ENCODE measurements around the gene BHLHE40.

BHLHE40 gene

DNA sequence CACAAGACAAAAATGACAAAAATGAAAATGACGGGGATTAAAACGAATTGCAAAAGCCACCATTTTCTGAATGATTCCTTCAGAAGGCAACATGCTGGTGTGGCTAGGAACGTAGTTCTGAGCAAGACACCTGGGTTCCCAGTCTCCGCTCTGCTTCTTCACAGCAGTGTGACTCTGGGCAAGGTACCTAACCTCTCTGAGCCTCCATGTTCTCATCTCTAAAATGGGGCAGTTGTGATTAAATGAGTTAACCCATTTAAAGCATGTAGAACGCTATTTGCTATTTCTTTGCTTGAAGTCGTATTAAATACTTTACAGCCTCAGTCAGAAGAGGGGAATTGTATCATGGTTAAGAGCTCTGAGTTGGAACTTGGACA lies 23.6 kb downstream of the BHLHE40 start:
- DNase-seq, result no peak

DNA sequence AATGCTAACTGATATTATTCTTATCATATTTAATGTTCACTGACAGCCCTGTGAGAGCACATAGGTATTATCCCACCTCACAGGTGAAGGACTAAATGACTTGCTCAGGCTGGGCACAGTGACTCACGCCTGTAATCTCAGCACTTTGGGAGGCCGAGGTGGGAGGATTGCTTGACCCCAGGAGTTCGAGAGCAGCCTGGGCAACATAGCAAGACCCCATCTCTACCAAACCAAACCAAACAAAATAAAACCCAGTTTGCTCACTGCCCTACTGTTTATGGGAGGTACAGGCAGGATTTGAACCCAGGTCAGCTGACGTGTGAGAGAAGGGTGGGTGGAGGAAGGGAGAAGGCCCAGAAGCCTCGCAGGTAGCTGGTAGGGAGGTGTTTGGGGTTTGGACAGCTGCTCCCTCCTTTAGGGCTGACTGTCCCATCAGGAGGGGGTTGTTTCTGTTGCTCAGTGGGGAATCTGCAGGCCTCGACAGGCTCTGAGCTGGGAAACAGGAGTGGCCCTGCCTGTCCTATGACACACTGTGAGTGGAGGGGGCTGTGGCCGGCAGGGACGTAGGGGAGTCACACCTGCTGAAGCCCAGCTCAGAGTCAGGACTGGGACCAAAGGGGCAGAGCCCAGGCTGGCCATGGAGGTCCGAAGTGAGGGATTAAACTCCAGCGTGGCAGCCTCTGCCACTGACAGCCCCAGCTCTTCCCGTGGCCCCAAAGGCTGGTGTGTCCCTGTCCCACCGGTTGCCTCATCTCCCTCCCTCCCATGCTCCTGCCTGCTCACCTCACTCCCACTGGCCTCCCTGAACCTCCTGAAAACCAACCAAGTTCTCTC lies 25.3 kb downstream of the BHLHE40 start:
- no peak for DNase-seq

DNA sequence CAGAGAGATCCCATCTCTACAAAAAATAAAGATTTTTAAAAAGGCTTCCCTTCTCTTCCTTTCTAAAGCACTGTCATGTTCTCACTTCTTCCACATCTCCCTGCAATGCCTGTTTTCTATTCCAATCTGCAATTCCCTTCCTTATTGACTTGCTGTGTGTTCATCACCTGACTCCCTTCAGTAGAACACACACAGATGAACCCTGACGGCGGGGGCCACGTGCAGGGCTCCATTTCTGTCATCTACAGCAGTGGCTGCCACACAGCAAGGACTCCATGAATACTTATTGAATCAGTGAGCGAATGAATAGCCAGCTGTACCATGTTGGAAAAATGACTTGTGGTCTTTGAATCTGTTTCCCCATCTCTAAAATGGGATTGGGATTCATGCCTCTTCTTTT lies 26.1 kb downstream of the BHLHE40 start:
- DNase-seq, result no peak

DNA sequence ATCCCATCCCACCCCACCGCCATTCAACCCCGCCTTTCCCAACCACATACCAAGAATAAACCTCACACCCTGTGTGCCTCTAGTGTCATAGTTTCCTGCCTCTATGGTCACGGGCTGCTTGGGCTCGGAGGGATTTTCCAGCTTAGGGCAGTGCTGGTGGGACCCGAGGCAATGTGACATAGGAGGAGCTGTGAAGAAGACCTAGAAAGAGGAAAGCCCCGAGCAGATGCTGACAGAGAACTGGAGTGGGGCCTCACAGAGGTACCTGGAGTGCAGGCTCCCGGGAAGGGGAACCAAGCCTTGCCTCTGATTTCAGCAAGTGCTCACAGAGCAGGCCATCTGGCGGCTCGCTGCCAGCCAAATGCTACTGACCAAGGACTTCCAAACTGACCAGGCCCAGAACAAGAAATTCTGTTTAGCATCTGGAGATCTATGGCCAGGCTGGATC lies 27.5 kb downstream of the BHLHE40 start:
- no peak for DNase-seq

DNA sequence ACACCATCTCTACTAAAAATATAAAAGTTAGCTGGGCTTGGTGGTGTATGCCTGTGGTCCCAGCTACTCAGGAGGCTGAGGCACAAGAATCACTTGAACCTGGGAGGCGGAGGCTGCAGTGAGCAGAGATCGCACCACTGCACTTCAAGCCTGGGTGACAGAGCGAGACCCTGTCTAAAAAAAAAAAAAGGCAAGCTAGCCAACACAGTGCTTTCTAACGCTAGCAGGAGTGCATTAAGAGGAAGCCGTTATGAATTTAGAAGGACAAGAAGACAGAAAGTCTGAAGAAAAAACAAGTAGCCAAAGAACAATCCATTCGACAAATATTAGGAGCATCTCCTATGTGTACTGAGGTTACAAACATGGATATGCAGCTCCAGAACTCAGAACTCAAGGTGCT lies 28.6 kb downstream of the BHLHE40 start:
- no peak for DNase-seq

DNA sequence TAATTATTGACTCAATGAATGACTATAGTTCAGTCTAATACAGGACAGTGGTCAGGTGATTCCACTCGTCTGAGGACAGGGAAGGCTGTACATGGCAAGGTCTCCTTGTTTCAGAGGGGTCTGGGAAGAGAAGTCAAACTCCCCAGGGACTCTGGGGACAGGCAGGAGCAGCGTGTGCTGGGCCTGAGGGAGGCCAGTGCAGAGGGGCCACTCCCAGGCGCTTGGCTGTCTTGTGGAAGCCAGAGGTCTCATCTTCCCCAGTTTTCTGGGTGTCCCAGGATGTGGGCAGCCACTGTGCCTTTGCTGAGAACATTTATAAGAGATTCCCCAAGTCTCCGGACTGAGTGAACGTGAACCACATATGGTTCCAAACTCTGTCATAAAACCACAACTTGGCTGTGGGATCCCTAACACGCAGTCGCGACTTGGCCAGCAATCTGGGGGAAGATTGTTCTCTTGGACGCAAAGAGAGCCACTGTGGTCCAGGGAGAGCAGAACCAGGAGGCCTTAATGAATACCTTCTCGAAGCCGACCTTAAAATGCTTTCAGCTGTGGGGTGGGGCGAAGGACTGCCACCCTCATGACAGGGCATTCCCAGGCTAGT lies 30.4 kb downstream of the BHLHE40 start:
- no peak for DNase-seq

DNA sequence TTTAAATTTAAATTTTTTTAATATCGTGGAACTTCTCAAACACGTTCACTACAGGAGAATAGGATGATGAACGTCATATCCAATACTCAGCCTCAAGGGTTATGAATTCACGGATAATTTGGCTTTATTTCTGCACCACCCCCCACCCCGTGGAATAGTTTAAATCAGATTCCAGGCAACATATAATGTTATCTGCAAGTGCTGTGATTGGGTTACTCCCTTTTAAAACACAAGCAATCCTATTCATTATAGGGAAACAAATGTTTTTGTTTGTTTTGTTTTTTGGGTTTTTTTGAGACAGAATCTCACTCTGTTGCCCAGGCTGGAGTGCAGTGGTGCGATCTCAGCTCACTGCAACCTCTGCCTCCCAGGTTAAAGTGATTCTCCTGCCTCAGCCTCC lies 30.9 kb downstream of the BHLHE40 start:
- no peak for DNase-seq

DNA sequence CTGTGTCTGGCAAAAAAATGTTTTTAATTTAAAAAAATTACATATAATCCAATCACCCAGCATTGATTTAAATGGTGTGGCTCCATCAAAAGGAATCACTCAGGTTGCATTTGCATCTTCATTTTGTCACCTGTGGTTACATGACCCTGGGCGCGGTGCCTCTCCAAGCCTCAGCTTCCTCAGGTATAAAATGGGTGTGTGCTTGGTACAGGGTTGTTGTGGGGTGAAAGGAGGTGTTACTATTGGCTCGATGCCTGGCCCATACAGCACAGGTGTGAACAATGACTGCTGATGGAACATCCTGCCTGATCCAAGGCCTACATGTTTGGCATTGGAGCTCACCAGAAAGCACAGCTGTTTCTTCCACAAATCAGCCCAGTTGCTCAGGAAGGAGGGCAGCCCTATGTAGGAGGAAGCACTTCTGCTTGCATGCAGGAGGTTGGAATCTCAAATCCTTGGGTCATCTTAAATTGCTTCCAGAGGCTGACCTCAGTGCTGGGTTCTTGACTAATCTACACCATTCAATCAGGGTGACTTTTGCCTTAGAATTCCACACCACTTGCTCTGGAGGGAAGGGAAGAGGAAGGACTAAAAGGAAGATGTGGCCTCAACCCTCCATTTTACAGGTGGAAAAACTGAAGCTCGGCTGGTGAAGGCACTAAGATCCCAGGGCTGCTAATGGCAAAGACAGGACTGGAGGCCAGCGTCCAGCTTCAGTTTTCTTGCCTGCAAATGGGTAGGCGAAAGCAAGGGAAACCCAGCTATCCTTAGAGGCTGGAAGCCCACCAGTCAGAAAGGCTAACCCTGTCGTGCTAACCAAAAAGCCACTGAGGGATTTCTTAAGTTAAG lies 31.7 kb downstream of the BHLHE40 start:
- no peak for DNase-seq

DNA sequence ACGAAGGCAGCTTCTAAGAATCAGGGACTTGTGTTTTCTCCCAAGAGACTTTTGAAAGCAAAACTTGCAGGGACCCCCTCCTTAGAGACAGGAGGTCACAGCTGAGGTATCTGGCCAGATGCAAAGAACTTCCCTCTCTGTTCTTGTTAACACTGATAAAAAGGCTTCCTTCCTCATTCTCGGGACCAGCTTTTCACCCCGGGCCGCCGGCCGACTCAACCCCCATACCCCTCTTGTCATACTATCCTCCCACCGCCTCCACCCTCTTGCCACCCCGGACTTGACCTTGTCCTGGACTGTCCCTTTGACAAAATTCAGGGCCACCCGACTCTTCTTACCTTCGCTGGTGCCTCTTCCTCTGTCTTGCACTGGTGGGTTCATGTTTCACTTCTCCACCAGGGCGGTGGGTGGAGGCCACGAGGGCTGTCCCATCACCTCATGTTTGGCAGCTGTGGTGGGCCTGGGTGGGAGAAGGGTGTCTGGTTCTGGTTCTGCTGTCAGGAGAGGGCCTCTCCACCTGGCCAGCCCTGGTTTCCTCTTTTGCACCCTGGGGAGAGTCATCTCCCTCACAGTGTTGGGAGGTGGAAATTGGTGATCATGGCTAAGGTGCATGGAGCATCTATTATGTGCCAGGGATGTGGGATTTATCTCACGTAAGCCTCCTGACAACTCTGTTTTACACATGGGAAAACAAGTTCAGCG lies 32.5 kb downstream of the BHLHE40 start:
- no peak for DNase-seq

DNA sequence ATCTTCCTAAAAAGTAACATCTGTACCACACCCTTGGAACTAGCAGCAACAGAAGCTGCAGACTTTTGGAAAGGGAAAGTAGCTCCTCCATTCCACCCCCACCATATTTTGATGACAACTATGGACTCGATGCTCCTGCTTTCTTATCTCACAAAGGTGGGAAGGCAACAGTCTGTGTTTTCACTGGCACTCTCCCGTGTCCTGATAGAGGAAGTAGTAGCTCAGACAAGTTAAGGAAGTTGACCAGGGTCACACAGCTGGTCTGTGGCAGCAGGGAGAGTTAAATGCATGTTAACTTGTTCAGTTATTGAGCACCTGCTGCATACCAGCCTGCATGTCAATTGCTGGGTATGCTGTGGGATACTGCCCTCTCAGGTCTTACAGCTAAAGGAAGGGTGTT lies 33.1 kb downstream of the BHLHE40 start:
- no peak for DNase-seq

DNA sequence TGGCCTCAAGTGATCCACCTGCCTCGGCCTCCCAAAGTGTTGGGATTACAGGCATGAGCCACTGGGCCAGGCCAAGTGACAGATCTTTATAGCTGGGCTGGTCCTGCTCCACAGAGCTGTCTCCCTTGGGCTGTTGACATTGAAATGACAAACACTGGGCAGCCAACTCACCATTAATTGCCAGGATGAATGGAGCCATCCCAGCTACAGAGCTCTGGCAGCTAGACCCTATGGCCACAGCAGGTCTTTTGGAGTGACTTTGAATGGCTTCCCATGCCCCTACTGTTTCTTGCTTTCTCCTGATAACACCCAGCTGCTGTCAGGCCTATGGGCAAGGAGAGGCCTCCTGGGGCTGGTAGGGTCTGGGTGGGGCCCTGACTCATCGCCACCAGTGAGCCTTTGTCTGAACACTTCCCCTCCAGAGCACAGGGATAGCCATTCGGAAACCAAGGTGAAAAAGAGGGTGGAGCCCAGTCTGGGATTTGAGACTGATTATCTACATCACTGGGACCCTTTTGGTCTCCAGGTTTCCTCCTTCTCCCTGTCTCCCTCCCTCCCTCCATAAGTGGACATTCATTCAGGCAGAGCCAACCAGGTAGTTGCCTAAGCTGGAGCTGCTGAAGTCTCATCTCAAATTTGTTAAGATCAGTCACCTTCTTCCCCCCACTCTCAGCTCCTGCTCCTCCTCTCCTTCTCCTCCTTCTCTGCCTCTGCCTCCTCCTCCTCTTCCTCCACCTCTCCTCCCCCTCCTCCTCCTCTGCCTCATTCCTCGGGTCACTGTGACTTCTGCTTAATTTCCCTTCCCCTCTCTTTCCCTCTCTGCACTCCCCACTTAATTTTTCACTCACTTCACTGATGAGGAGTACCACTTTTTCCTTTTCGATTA lies 34.0 kb downstream of the BHLHE40 start:
- DNase-seq, result no peak

DNA sequence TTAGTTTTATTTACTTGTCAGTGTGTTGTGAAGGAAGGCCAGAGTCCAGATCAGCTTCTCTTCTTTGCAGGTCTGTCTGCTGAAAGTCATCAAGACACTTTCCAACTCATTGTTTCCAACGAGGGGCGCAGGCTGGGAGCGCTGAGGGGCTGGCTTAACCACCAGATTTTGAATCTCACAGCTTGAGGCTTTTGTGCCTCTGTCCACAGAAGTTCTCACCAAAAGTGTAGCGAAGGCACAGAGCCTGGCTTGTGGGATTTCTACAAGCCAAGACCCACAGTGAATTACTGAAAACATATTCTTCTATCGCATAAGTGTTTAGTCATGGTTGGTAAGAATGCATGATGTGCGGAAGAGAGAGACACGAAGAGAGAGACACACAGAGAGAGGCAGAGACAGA lies 35.2 kb downstream of the BHLHE40 start:
- DNase-seq, result no peak

DNA sequence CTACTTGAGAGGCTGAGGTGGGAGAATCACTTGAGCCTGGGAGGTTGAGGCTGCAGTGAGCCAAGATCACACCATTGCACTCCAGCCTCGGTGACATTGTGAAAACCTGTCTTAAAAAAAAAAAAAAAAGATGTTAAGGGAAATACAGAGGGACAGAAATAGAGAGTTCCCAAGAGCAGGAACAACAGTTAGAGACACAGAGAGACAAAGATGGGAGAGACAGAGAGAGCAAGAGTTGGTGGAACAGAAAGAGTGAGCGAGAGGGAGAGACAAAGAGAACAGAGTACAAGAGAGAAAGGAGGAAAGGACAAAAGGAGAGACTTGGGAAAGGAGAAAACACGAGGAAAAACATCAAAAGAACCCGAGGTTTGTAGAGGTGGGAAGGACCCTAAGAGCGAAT lies 35.8 kb downstream of the BHLHE40 start:
- no peak for DNase-seq

DNA sequence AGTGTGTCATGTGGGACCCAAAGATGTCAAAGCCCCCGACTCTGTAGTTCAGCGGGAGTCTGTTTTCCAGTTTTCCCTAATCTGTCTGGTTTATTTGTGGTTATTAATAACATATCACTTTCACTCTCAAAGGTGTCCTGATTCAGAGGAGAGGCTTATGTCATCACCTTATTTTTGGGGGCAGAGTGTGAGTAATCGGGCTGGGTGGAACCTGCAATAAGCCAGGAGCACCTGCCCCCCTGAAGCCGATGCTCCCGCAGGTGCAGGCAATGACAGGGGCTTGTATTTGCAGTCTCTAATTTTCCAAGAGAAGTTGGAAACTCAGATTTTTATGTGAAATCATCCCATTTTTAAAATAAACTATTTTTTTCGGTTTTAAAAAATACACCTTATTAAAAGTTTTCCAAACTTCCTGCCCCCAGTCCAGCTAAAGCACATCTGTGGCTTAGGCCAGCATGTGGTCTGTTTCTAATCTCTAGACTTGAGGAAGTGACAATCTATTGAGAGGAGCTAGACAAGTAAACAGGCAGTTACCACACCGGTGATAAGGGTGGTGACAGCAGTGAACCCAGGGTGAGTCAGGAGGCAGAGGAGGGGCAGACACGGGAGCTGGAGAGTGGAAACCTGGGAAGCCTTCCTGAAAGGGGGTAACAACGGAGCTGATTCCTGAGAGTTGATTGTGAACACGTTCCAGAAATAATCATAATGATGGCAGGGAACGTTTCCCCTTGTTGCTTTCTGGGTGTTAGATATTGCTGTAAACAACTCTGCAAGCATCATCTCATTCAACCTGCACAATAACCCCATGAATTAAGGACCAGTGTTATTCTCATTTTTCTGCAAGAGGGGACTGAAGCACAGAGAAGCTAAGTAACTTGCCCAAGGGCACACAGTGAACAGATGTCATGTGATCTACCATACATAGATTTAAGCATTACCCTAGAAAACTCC lies 37.2 kb downstream of the BHLHE40 start:
- no peak for DNase-seq

DNA sequence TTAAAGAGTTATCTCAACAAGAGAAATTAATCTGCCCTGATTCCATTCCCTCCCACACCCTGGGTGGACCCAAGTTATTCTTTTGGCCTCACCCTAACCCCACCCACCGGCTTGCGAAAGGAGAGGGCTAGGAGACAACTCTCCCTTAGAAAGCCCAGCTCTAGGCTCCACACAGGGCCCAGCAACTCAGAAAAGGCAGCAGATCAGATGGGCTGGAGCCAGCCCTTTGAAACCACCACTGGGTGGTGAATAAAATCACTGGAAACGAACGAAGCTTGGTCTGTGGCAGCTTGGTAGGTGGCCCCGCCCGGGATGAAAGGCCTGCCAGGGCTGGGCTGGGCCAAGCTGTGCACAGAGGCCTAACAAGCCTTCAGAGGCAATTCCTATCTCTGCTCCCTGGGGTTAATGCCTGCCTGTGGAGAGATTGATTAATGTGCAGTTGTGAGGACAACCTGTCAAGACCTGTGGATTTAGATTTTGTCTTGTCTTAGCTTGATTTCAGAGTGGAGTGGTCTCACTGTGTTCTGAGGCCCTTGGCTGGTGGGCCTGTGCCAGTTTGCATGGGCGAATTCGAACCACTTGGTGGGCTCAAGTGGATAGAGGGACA lies 38.8 kb downstream of the BHLHE40 start:
- DNase-seq, result no peak

DNA sequence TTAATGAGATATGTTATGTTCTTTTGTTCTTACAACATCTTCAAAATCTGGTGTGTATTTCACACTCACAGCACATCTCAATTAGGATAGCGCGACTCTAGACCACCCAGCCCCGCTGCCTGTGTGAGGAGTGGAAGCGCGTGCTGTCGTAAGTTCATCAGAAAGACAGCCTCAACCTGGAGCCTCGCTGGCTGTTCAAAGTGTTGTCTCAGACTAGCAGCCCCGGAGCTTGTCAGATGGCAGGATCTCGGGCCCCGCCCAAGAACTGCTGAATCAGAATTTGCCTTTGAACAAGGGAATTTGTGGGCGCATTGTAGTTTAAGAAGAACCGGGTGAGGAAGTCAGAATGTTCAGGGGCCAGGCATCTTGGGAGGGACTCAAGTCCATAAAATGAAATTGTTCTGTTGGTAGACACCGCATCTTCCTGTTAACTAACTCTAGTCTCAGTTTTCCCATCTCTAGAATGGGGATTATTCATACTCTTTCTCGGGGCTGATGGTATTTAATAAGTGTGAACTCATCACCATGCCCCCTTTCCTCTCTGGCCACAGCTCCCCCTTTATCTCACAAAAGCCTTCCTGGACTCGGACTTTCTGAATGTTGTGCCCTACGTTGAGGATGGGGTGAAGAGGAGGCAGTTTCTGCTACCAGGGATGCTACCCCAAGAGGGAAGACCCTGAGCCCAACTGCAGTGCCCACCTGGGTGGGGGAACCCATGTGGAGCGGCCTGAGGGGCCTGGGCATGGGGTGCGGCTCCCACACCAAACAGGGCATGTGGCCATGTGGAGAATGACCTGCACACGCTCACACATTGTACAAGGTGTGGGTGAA lies 40.4 kb downstream of the BHLHE40 start:
- no peak for DNase-seq

DNA sequence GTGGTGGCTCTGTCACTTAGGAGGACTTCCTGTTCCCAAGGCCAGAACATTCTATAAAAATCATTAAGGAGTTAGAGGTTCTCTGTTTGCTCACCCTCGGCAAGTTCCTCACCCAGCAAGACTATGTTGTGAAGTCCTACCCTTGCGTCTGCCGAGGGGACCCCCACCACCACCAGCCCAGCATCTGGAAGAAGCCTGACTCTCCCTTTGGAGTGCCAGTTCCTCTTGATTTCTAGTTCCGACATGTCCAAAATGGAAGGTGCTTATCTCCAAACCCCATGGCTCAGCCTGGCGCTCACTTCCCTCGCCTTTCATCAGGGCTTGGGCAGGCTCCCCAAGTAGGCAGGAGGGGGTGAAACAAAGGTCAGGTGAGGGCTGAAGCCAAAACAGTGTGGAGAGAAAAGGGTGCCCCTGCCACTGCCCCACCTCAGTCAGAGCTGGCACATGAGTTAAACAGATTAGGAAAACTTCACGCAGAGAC lies 41.0 kb downstream of the BHLHE40 start:
- DNase-seq, result no peak

DNA sequence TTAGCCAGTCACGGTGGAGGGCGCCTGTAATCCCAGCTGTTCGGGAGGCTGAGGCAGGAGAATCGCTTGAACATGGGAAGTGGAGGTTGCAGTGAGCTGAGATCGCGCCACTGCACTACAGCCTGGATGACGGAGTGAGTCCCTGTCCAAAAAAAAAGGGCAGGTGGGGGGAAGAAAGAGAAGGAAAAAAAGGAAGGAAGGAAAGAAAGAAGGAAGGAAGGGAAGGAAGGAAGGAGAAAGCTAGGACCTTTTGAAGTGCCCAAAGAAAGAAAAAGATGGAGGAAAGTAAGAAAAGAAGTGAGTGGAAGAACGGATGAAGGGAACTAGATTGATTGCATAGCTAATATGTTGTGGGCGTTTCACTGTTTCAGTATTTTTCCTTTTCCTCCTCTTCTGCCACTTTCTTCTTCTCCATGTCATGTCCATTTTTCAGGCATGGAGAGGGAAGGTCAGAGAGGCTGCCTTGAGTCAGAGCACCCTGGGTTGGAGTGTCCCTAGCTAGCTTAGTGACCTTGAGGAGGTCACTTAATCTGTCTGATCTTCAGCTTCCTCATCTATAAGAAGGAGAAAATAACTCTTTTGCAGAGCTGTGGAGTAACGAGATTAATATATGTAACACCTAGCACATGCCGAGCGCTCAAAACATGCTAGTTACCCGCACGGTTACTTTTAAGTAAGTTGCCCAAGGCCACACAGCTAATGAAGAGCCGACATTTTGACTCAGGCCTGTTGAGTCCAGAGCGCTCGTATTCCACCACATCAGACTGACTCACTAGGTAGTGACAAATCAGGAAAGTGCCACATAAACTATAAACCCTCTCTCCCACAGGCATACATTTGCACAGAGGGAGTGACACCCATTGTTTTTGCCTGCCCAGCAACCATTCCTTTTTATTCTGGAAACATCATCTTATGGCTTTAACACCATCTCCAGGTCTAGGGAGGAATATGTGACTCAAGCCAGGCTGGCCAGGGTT lies 42.2 kb downstream of the BHLHE40 start:
- DNase-seq, result no peak

Measured in GOT3 (cell line).